Measurements from ENCODE around the gene PTPN23. TPM values are rescaled to one million over a fixed set of nuclear protein-coding genes. Genes with fewer than 3 reads are reported as not detected.

The PTPN23 gene
- total and polyA plus RNA-seq, 2 of the 8 experiments (the other 6 are each of a cell fraction or from before 2014, with no cell fraction given): 2.9 to 46.7 TPM

DNA sequence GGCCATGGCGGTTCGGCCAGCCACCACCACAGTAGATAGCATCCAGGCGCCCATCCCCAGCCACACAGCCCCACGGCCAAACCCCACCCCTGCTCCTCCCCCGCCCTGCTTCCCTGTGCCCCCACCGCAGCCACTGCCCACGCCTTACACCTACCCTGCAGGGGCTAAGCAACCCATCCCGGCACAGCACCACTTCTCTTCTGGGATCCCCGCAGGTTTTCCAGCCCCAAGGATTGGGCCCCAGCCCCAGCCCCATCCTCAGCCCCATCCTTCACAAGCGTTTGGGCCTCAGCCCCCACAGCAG is 29.5 kb downstream of the PTPN23 start:
- no peak overlapping the region for H2AFZ ChIP-seq (ENCODE audit: low read length)
- no peak overlapping the region for H3K9ac ChIP-seq (replicated peaks in 1 of 4; ENCODE audit: extremely low read depth in 1 of 4, low read depth in 3 of 4, low read length in 3 of 4)
- H3K27me3 ChIP-seq (replicated peaks in 1 of 4; ENCODE audit: control insufficient read depth in 3 of 4, extremely low read depth in 1 of 4, insufficient read depth in 3 of 4, low read length in 3 of 4): no peaks in the 10 kb centered on the region
- no peaks in the 10 kb centered on the region for H3K79me1 ChIP-seq (ENCODE audit: low read depth, low read length)
- H3K23ac ChIP-seq (ENCODE audit: insufficient read length): no peak overlapping the region
- H3K18ac ChIP-seq (ENCODE audit: extremely low read depth, low read length): no peak overlapping the region
- no peaks in the 10 kb centered on the region for H3K4me1 ChIP-seq (replicated peaks in 1 of 4; ENCODE audit: control insufficient read depth in 3 of 4, insufficient read depth in 4 of 4, low read length in 3 of 4)
- H3K56ac ChIP-seq (replicated peaks; ENCODE audit: insufficient read length, low read depth, low read length): no peak overlapping the region
- no peak overlapping the region for H2BK15ac ChIP-seq (ENCODE audit: low read length)
- H3K27ac ChIP-seq (ENCODE audit: low read depth, low read length): no peak overlapping the region
- peaks cover 4 to 30% of the 10 kb centered on the region in 2 experiments for H4K20me1 ChIP-seq (replicated peaks in 1 of 2; ENCODE audit: control insufficient read depth in 1 of 2, insufficient read depth in 2 of 2, low read length in 2 of 2)
- H3K9me3 ChIP-seq (ENCODE audit: insufficient read depth in 2 of 2, low read depth in 1 of 2, low read length in 1 of 2): no peaks in the 10 kb centered on the region
- FAIRE-seq (no peak), DNase-seq (ENCODE audit: low read depth in 1 of 2, low spot score in 2 of 2) (no peak)
- H2BK120ac ChIP-seq (replicated peaks; ENCODE audit: low read depth, low read length): no peak overlapping the region
- H4K91ac ChIP-seq (replicated peaks; ENCODE audit: insufficient read length, low read length): no peak overlapping the region
- H2AK5ac ChIP-seq (ENCODE audit: low read depth, low read length): no peak overlapping the region
- H4K8ac ChIP-seq (ENCODE audit: extremely low read depth, insufficient read depth, low read length): no peak overlapping the region
- H3K23me2 ChIP-seq (ENCODE audit: low read depth, low read length): no peaks in the 10 kb centered on the region
- H4K5ac ChIP-seq (ENCODE audit: insufficient read length, low read depth, low read length): no peak overlapping the region
- CTCF ChIA-PET (ENCODE audit: partially characterized antibody): interaction anchor here (1.2 to 6.5 kb wide), 2 partner anchors 10 to 30 kb away, joined by 4 to 55 read pairs; no protein-coding TSS in a partner anchor
- no peak overlapping the region for H2BK12ac ChIP-seq (ENCODE audit: low read depth, low read length)
- POLR2A ChIA-PET (ENCODE audit: partially characterized antibody): interaction anchor here (1.0 kb wide), 1 partner anchor 9 kb away, joined by 3 read pairs; no protein-coding TSS in a partner anchor
- WGBS, 2 experiments (ENCODE audit: extremely low coverage in 1 of 2, insufficient coverage in 1 of 2, insufficient read length in 1 of 2, insufficient replicate concordance in 2 of 2, low coverage in 1 of 2, low lambda C conversion rate in 2 of 2, missing lambda C conversion rate in 1 of 2): 60% methylated on average over 4 of the region's 10 CpGs; no CpG with 5 or more reads in 1 of the 2 experiments
- no peak overlapping the region for H3K4ac ChIP-seq (replicated peaks; ENCODE audit: insufficient read length, low read depth, low read length)
- peaks cover 21 to 61% (median 41%) of the 10 kb centered on the region in 4 experiments for H3K36me3 ChIP-seq (ENCODE audit: control insufficient read depth in 2 of 4, insufficient read depth in 4 of 4, low read length in 3 of 4)
- H2BK20ac ChIP-seq (ENCODE audit: low read length): no peak overlapping the region
- H3K79me2 ChIP-seq (ENCODE audit: control insufficient read depth in 1 of 2, insufficient read depth in 2 of 2, low read length in 2 of 2): no peaks in the 10 kb centered on the region
- H2BK5ac ChIP-seq (ENCODE audit: low read depth, low read length): no peak overlapping the region
- no peak overlapping the region for H3K4me2 ChIP-seq (ENCODE audit: insufficient read depth in 1 of 2, low read depth in 2 of 2, low read length in 2 of 2)
- H3K4me3 ChIP-seq (ENCODE audit: extremely low read depth in 1 of 4, insufficient read depth in 2 of 4, low read depth in 3 of 4, low read length in 4 of 4): no peak overlapping the region
- H3K14ac ChIP-seq (ENCODE audit: insufficient read length): no peak overlapping the region
- TF ChIP-seq FOSL1 (IDR thresholded peaks at IDR 0.05; ENCODE audit: insufficient read depth, low read depth, low read length) (no peak), KDM5A (IDR thresholded peaks at IDR 0.05; ENCODE audit: low read length) (no peak), PHF8 (conservative IDR thresholded peaks at IDR 0.05; ENCODE audit: low read depth, low read length) (no peak), SIRT6 (IDR thresholded peaks at IDR 0.05; ENCODE audit: low read length) (no peak), TAF7 (optimal IDR thresholded peaks at IDR 0.05; ENCODE audit: borderline replicate concordance, low read depth, low read length) (no peak), RAD21 (IDR thresholded peaks at IDR 0.05 in 1 of 2, conservative IDR thresholded peaks at IDR 0.05 in 1 of 2; ENCODE audit: low read depth in 2 of 2, low read length in 2 of 2) (no peak), RXRA (IDR thresholded peaks at IDR 0.05; ENCODE audit: insufficient read depth, low read depth, low read length) (no peak), JUN (IDR thresholded peaks at IDR 0.05; ENCODE audit: low read depth, low read length) (no peak), EZH2 (IDR thresholded peaks at IDR 0.05; ENCODE audit: low read depth, low read length, severe bottlenecking) (no peak), BRCA1 (IDR thresholded peaks at IDR 0.05; ENCODE audit: low read depth, low read length) (no peak), CEBPB (IDR thresholded peaks at IDR 0.05; ENCODE audit: low read depth, low read length) (no peak), SP2 (IDR thresholded peaks at IDR 0.05; ENCODE audit: low read length) (no peak)
- TF ChIP-seq, protein P1, sequence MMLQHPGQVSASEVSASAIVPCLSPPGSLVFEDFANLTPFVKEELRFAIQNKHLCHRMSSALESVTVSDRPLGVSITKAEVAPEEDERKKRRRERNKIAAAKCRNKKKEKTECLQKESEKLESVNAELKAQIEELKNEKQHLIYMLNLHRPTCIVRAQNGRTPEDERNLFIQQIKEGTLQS (IDR thresholded peaks at IDR 0.05; ENCODE audit: insufficient read depth, low read depth, low read length): no peak
- TF ChIP-seq, protein P2, sequence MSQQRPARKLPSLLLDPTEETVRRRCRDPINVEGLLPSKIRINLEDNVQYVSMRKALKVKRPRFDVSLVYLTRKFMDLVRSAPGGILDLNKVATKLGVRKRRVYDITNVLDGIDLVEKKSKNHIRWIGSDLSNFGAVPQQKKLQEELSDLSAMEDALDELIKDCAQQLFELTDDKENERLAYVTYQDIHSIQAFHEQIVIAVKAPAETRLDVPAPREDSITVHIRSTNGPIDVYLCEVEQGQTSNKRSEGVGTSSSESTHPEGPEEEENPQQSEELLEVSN (IDR thresholded peaks at IDR 0.05): no peak
